ENCODE results near the gene USP53.

The USP53 gene

DNA sequence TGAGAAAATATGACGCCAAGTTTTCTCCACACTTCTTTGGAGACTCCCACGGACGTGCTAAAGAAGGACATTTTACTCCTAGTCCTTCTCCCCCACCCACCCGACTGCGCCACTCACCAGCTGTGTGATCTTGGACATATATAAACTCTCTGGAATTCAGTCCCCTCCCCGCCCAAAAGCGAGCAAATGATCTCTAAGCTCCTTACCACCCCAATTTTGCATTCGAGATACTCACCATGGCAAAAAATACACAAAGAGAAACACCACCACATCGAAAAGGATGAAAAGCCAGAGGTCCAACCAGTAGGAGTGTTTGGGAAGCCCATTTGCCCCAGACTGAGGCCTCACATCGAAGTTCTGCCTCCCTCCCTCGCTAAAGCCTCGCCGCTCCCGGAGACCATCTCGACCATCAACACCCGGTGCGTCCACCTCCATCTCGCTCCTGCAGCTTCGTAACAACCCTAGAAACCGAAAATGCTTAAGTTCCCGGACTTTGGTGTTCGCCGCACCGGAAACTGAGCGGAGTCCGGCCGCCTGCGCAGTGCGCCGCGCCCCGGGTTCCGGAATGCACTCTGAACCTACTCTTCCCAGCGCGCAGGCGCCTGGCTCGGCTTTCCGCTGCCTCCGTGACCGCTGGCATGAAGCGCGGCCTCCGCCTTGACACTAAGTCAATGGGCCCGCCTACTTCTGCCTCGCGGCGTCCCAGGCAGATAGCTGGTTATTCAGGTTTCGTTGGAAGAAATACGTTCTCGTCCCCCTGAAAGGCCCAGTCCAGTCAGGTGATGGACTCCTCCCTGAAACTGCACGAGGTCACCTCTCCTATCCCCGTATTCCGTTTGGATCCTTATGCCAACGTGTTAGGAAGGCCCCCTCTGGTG is 87.8 kb downstream of the USP53 start (continued):
- TF ChIP-seq, protein P1, sequence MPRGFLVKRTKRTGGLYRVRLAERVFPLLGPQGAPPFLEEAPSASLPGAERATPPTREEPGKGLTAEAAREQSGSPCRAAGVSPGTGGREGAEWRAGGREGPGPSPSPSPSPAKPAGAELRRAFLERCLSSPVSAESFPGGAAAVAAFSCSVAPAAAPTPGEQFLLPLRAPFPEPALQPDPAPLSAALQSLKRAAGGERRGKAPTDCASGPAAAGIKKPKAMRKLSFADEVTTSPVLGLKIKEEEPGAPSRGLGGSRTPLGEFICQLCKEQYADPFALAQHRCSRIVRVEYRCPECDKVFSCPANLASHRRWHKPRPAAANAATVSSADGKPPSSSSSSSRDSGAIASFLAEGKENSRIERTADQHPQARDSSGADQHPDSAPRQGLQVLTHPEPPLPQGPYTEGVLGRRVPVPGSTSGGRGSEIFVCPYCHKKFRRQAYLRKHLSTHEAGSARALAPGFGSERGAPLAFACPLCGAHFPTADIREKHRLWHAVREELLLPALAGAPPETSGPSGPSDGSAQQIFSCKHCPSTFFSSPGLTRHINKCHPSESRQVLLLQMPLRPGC (tag by site-specific recombination; IDR thresholded peaks at IDR 0.05), result 0 out of 2 replicates have a peak, but pooled peaks have one; percentile 15
- TF ChIP-seq ZNF394 (tag by site-specific recombination; IDR thresholded peaks at IDR 0.05; ENCODE audit: borderline replicate concordance) (0 out of 2 replicates have a peak, but pooled peaks have one; percentile 22), ZNF274 (IDR thresholded peaks at IDR 0.05; ENCODE audit: low read length) (no peak), ZNF274 (tag by site-specific recombination; IDR thresholded peaks at IDR 0.05; ENCODE audit: borderline replicate concordance) (no peak), ZEB2 (tag by site-specific recombination; IDR thresholded peaks at IDR 0.05) (peak; percentile 50; the same call in 1 of the 2 replicates), SP2 (tag by site-specific recombination; IDR thresholded peaks at IDR 0.05) (peak; percentile 62), EGR2 (tag by site-specific recombination; IDR thresholded peaks at IDR 0.05; ENCODE audit: low read depth) (0 out of 2 replicates have a peak, but pooled peaks have one; percentile 3), ZNF366 (tag by site-specific recombination; conservative IDR thresholded peaks at IDR 0.05) (no peak), GLIS2 (tag by site-specific recombination; IDR thresholded peaks at IDR 0.05) (no peak), MYNN (tag by site-specific recombination; IDR thresholded peaks at IDR 0.05; ENCODE audit: borderline replicate concordance) (no peak), OVOL3 (tag by site-specific recombination; IDR thresholded peaks at IDR 0.05) (no peak), BCL11B (tag by site-specific recombination; IDR thresholded peaks at IDR 0.05; ENCODE audit: low read depth) (no peak), GLI2 (tag by site-specific recombination; IDR thresholded peaks at IDR 0.05; ENCODE audit: borderline replicate concordance, low read depth) (no peak), ZNF776 (tag by site-specific recombination; IDR thresholded peaks at IDR 0.05; ENCODE audit: borderline replicate concordance) (no peak), TCF7L2 (IDR thresholded peaks at IDR 0.05; ENCODE audit: borderline replicate concordance, low read depth, low read length) (peak; percentile 85; the same call in 1 of the 2 replicates), ZNF184 (tag by site-specific recombination; IDR thresholded peaks at IDR 0.05) (0 out of 2 replicates have a peak, but pooled peaks have one; percentile 8), ZNF561 (tag by site-specific recombination; IDR thresholded peaks at IDR 0.05; ENCODE audit: borderline replicate concordance) (no peak), ZNF624 (tag by site-specific recombination; IDR thresholded peaks at IDR 0.05) (no peak), ZNF2 (tag by site-specific recombination; IDR thresholded peaks at IDR 0.05) (0 out of 2 replicates have a peak, but pooled peaks have one; percentile 51), ZNF473 (tag by site-specific recombination; IDR thresholded peaks at IDR 0.05) (no peak)
- TF ChIP-seq, protein P2, sequence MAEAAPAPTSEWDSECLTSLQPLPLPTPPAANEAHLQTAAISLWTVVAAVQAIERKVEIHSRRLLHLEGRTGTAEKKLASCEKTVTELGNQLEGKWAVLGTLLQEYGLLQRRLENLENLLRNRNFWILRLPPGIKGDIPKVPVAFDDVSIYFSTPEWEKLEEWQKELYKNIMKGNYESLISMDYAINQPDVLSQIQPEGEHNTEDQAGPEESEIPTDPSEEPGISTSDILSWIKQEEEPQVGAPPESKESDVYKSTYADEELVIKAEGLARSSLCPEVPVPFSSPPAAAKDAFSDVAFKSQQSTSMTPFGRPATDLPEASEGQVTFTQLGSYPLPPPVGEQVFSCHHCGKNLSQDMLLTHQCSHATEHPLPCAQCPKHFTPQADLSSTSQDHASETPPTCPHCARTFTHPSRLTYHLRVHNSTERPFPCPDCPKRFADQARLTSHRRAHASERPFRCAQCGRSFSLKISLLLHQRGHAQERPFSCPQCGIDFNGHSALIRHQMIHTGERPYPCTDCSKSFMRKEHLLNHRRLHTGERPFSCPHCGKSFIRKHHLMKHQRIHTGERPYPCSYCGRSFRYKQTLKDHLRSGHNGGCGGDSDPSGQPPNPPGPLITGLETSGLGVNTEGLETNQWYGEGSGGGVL (tag by site-specific recombination; IDR thresholded peaks at IDR 0.05), result no peak
- TF ChIP-seq, protein P3, sequence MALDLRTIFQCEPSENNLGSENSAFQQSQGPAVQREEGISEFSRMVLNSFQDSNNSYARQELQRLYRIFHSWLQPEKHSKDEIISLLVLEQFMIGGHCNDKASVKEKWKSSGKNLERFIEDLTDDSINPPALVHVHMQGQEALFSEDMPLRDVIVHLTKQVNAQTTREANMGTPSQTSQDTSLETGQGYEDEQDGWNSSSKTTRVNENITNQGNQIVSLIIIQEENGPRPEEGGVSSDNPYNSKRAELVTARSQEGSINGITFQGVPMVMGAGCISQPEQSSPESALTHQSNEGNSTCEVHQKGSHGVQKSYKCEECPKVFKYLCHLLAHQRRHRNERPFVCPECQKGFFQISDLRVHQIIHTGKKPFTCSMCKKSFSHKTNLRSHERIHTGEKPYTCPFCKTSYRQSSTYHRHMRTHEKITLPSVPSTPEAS (tag by site-specific recombination; IDR thresholded peaks at IDR 0.05), result no peak
- TF ChIP-seq, protein P4, sequence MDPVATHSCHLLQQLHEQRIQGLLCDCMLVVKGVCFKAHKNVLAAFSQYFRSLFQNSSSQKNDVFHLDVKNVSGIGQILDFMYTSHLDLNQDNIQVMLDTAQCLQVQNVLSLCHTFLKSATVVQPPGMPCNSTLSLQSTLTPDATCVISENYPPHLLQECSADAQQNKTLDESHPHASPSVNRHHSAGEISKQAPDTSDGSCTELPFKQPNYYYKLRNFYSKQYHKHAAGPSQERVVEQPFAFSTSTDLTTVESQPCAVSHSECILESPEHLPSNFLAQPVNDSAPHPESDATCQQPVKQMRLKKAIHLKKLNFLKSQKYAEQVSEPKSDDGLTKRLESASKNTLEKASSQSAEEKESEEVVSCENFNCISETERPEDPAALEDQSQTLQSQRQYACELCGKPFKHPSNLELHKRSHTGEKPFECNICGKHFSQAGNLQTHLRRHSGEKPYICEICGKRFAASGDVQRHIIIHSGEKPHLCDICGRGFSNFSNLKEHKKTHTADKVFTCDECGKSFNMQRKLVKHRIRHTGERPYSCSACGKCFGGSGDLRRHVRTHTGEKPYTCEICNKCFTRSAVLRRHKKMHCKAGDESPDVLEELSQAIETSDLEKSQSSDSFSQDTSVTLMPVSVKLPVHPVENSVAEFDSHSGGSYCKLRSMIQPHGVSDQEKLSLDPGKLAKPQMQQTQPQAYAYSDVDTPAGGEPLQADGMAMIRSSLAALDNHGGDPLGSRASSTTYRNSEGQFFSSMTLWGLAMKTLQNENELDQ (tag by site-specific recombination; IDR thresholded peaks at IDR 0.05; ENCODE audit: low read depth), result no peak
- TF ChIP-seq, protein P5, sequence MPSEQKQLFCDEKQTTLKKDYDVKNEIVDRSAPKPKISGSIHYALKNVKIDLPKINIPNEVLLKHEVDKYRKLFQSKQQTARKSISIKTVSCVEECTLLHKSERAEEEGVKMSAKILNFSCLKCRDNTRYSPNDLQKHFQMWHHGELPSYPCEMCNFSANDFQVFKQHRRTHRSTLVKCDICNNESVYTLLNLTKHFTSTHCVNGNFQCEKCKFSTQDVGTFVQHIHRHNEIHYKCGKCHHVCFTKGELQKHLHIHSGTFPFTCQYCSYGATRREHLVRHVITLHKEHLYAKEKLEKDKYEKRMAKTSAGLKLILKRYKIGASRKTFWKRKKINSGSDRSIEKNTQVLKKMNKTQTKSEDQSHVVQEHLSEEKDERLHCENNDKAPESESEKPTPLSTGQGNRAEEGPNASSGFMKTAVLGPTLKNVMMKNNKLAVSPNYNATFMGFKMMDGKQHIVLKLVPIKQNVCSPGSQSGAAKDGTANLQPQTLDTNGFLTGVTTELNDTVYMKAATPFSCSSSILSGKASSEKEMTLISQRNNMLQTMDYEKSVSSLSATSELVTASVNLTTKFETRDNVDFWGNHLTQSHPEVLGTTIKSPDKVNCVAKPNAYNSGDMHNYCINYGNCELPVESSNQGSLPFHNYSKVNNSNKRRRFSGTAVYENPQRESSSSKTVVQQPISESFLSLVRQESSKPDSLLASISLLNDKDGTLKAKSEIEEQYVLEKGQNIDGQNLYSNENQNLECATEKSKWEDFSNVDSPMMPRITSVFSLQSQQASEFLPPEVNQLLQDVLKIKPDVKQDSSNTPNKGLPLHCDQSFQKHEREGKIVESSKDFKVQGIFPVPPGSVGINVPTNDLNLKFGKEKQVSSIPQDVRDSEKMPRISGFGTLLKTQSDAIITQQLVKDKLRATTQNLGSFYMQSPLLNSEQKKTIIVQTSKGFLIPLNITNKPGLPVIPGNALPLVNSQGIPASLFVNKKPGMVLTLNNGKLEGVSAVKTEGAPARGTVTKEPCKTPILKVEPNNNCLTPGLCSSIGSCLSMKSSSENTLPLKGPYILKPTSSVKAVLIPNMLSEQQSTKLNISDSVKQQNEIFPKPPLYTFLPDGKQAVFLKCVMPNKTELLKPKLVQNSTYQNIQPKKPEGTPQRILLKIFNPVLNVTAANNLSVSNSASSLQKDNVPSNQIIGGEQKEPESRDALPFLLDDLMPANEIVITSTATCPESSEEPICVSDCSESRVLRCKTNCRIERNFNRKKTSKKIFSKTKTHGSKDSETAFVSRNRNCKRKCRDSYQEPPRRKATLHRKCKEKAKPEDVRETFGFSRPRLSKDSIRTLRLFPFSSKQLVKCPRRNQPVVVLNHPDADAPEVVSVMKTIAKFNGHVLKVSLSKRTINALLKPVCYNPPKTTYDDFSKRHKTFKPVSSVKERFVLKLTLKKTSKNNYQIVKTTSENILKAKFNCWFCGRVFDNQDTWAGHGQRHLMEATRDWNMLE (tag by site-specific recombination; conservative IDR thresholded peaks at IDR 0.05; ENCODE audit: low read depth), result peak; percentile 47; the same call in 1 of the 2 replicates
- TF ChIP-seq, protein P6, sequence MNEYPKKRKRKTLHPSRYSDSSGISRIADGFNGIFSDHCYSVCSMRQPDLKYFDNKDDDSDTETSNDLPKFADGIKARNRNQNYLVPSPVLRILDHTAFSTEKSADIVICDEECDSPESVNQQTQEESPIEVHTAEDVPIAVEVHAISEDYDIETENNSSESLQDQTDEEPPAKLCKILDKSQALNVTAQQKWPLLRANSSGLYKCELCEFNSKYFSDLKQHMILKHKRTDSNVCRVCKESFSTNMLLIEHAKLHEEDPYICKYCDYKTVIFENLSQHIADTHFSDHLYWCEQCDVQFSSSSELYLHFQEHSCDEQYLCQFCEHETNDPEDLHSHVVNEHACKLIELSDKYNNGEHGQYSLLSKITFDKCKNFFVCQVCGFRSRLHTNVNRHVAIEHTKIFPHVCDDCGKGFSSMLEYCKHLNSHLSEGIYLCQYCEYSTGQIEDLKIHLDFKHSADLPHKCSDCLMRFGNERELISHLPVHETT (tag by site-specific recombination; IDR thresholded peaks at IDR 0.05), result no peak
